Loucy (cell line): ENCODE results near the gene AASS.

ENCODE experiments used
- H2AFZ ChIP-seq: fragments of 200-600 bp; sonication (generic); 2 replicates; pipeline ENCODE4 v1.6.0; 2016; ENCODE audit warnings: antibody characterized with exemption, mild to moderate bottlenecking, low read length, moderate library complexity
- H3F3A ChIP-seq: fragments of 200-600 bp; 2 replicates; pipeline ENCODE4 v1.6.0; 2016; ENCODE audit warnings: antibody characterized with exemption, low read depth, mild to moderate bottlenecking
- H3K27me3 ChIP-seq: fragments of 200-600 bp; sonication (generic); 2 replicates; pipeline ENCODE4 v1.6.1; 2014; ENCODE audit warnings: low read length, mild to moderate bottlenecking; ENCODE audit not compliant: insufficient read depth, poor library complexity, severe bottlenecking
- H3K36me3 ChIP-seq: fragments of 200-600 bp; sonication (generic); 2 replicates; pipeline ENCODE4 v1.6.1; 2016; ENCODE audit warnings: low read length; ENCODE audit not compliant: insufficient read depth
- H3K4me1 ChIP-seq: fragments of 200-600 bp; sonication (generic); 2 replicates; pipeline ENCODE4 v1.5.1; 2014; ENCODE audit warnings: low read length, mild to moderate bottlenecking; ENCODE audit not compliant: insufficient read depth, poor library complexity, severe bottlenecking
- H3K4me2 ChIP-seq: fragments of 200-600 bp; sonication (generic); 2 replicates; pipeline ENCODE4 v1.6.0; 2014; ENCODE audit warnings: antibody characterized with exemption, low read length, low read depth, mild to moderate bottlenecking; ENCODE audit not compliant: poor library complexity, severe bottlenecking
- H3K4me3 ChIP-seq: fragments of 200-600 bp; sonication (generic); 2 replicates; pipeline ENCODE4 v1.5.1; 2014; ENCODE audit warnings: low read length, mild to moderate bottlenecking, mixed read lengths; ENCODE audit not compliant: poor library complexity, severe bottlenecking
- H3K79me2 ChIP-seq: fragments of 200-600 bp; sonication (generic); 2 replicates; pipeline ENCODE4 v1.6.1; 2014; ENCODE audit warnings: low read length; ENCODE audit not compliant: insufficient read depth
- H3K9ac ChIP-seq: fragments of 200-600 bp; sonication (generic); 2 replicates; pipeline ENCODE4 v1.6.0; 2014; ENCODE audit warnings: mild to moderate bottlenecking, low read depth, low read length, moderate library complexity; ENCODE audit not compliant: poor library complexity, severe bottlenecking
- H3K9me2 ChIP-seq: fragments of 200-600 bp; sonication (generic); replicated peaks from 2 replicates; pipeline ENCODE4 v1.6.1; 2016; ENCODE audit warnings: low read depth, low read length, mixed read lengths
- H3K9me3 ChIP-seq: fragments of 200-600 bp; sonication (generic); 2 replicates; pipeline ENCODE4 v1.6.1; 2014; ENCODE audit warnings: mild to moderate bottlenecking, antibody characterized with exemption, low read length, low read depth; ENCODE audit not compliant: insufficient read depth
- H4K20me1 ChIP-seq: fragments of 200-600 bp; sonication (generic); 2 replicates; pipeline ENCODE4 v1.6.0; 2014; ENCODE audit warnings: antibody characterized with exemption, low read length, mild to moderate bottlenecking; ENCODE audit not compliant: insufficient read depth, poor library complexity, severe bottlenecking
- EZH2phosphoT487 ChIP-seq: fragments of 200-600 bp; IDR thresholded peaks from 2 replicates; pipeline ENCODE4 v1.6.1; 2018; ENCODE audit warnings: antibody characterized with exemption, mild to moderate bottlenecking, moderate library complexity, borderline replicate concordance
- TF ChIP-seq, protein P1 (sequence below): fragments of 200-600 bp; sonication (generic); conservative IDR thresholded peaks from 2 replicates; pipeline ENCODE4 v1.5.1; 2014; ENCODE audit warnings: mild to moderate bottlenecking, antibody characterized with exemption, low read length

Gene AASS

DNA sequence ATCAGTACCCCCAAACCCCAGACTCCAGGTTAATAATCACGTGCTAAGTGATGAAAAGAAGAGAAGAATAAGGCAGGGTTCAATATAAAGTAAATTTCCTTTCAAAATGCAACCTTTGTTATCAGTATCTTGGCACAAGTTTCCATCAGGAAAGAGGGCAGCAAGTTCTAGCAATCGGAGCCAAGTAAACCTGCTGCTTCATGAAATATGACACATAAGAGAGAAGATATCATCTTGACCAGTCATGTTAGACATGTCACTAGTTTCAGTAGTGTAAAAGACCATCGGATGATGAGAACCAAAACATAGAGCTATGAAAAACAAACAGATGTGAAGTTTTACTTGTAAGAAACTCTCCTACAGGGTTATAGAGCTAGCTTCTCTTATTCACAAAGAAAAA is 44.0 kb downstream of the AASS start:
- Histone ChIP-seq H3K4me2 (no peak overlapping the region), H3K27me3 (no peaks in the 10 kb centered on the region), H3K4me3 (no peak overlapping the region), H3K9ac (no peak overlapping the region), H3F3A (no peaks in the 10 kb centered on the region), H3K36me3 (no peaks in the 10 kb centered on the region), H4K20me1 (no peaks in the 10 kb centered on the region), H3K4me1 (no peaks in the 10 kb centered on the region), H2AFZ (no peak overlapping the region), H3K9me3 (no peaks in the 10 kb centered on the region), H3K9me2 (no peaks in the 10 kb centered on the region), H3K79me2 (no peaks in the 10 kb centered on the region)
- TF ChIP-seq EZH2phosphoT487, result no peak
- TF ChIP-seq, protein P1, sequence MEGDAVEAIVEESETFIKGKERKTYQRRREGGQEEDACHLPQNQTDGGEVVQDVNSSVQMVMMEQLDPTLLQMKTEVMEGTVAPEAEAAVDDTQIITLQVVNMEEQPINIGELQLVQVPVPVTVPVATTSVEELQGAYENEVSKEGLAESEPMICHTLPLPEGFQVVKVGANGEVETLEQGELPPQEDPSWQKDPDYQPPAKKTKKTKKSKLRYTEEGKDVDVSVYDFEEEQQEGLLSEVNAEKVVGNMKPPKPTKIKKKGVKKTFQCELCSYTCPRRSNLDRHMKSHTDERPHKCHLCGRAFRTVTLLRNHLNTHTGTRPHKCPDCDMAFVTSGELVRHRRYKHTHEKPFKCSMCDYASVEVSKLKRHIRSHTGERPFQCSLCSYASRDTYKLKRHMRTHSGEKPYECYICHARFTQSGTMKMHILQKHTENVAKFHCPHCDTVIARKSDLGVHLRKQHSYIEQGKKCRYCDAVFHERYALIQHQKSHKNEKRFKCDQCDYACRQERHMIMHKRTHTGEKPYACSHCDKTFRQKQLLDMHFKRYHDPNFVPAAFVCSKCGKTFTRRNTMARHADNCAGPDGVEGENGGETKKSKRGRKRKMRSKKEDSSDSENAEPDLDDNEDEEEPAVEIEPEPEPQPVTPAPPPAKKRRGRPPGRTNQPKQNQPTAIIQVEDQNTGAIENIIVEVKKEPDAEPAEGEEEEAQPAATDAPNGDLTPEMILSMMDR, result no peak

DNA sequence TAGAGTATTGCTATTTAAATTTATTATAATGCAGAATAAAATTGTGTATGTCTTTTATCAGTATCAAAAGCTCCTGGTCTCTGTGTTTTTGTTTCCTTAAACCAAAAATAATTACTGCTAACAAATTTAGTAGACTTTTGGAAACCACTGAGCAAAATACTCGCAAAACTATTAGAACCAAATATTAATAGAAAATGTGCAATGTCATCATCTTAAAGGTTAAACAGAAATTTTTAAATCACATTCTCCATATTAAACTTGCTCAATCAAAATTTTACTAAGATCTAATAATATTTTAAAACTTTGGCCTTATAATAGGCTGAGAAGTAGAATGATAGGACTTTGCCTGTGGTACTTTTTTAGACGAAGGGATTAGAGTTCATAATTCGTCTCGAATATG is 48.4 kb downstream of the AASS start:
- no peaks in the 10 kb centered on the region for H3K36me3 ChIP-seq
- TF ChIP-seq EZH2phosphoT487, result no peak
- H3K79me2 ChIP-seq, result no peaks in the 10 kb centered on the region

DNA sequence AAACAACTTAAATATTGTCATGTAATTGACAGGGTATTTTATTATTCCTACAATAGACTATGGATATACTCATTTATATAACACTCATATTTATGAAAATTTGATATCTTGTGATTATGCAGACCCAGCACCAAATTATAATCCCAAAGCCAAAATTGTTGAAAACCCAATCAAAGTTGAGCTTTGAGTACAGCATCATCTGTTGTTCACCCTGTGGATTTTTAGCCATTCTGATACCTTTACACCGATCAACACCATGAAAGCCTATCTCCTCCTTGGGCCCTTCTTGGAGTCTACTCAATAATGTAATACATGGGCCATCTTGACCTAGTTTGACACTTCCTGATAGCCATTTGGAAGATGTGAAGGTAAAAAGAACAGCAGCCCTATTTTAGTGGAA is 49.5 kb downstream of the AASS start:
- Histone ChIP-seq H3K27me3 (no peaks in the 10 kb centered on the region), H3K9me2 (no peaks in the 10 kb centered on the region), H3K9me3 (no peaks in the 10 kb centered on the region), H3K4me3 (no peak overlapping the region), H3K4me2 (no peak overlapping the region), H3K36me3 (no peaks in the 10 kb centered on the region), H3F3A (no peaks in the 10 kb centered on the region), H4K20me1 (no peaks in the 10 kb centered on the region), H3K79me2 (no peaks in the 10 kb centered on the region), H2AFZ (no peak overlapping the region), H3K9ac (no peak overlapping the region), H3K4me1 (no peaks in the 10 kb centered on the region)
- TF ChIP-seq EZH2phosphoT487, result no peak
- TF ChIP-seq, protein P1, result no peak

More for the DNA sequence above, 48.4 kb downstream of the AASS start:
- H3K9ac ChIP-seq, result no peak overlapping the region
- H3K9me2 ChIP-seq, result no peaks in the 10 kb centered on the region
- H3F3A ChIP-seq, result no peaks in the 10 kb centered on the region
- no peak overlapping the region for H3K4me3 ChIP-seq
- H4K20me1 ChIP-seq, result no peaks in the 10 kb centered on the region
- no peaks in the 10 kb centered on the region for H3K9me3 ChIP-seq
- no peak overlapping the region for H3K4me2 ChIP-seq
- no peak overlapping the region for H2AFZ ChIP-seq
- H3K27me3 ChIP-seq, result no peaks in the 10 kb centered on the region
- no peaks in the 10 kb centered on the region for H3K4me1 ChIP-seq
